ENCODE data around the gene WBP2. TPM values are rescaled to one million over a fixed set of nuclear protein-coding genes. Genes with fewer than 3 reads are reported as not detected.
A peak's percentile ranks its signal among the peaks of the same experiment; 100 is the strongest.
"Not testable (repeated sequence)": the region's sequence is repeated elsewhere in the genome, so short reads cannot be mapped to it uniquely, and the experiment has no call there.

Gene WBP2
- total RNA-seq, 2 experiments from 2014 or later, result 29.9 to 117 TPM

DNA sequence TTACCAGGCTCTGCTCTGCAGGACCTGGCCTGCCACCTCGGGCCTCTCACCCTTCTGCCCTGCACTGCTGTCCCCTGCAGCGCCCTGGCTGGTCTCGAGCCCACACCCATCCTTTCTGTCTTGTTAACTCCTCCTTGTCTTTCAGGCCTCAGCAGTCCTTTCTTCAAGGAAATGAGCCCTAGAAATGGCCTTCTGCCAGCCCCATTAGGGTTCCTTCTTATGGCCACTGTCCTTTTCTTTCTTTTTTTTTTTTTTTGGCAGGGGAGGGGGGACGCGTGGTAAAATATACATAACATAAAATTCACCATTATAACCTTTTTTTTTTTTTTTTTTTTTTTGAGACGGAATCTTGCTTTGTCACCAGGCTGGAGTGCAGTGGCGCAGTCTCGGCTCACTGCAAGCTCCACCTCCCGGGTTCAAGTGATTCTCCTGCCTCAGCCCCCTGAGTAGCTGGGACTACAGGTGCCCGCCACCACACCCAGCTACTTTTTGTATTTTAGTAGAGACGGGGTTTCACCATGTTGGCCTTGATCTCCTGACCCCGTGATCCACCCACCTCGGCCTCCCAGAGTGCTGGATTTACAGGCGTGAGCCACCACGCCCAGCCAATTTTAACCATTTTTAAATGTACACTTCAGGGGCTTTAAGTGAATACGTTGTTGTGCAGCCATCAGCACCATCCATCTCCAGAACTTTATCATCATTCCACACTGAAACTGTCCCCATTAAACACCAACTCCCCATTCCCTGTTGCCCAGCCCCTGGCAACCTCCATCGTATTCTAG is 10.5 kb upstream of the WBP2 start:
- H4K20me1 ChIP-seq (ENCODE audit: insufficient read depth, low read length); H3K36me3 ChIP-seq (ENCODE audit: insufficient read depth, low read length); H3K79me2 ChIP-seq (ENCODE audit: insufficient read depth, low read depth, low read length); intact Hi-C loops (cut with micrococcal nuclease; ENCODE audit: unreplicated experiment); DNase-seq (ENCODE audit: low spot score); H3K9me3 ChIP-seq (ENCODE audit: low read length); BruUV-seq (replicated peaks); H2AFZ ChIP-seq (ENCODE audit: low read length); H3K4me2 ChIP-seq (ENCODE audit: low read length); H3K9me2 ChIP-seq (ENCODE audit: insufficient read depth, low read length); H3K4me3 ChIP-seq (ENCODE audit: low read depth, low read length, poor library complexity, severe bottlenecking): not testable (repeated sequence)
- ChIA-PET CTCF (ENCODE audit: unreplicated experiment) (interaction anchor here (0.6 to 1.0 kb wide), 3 partner anchors 10 to 165 kb away, joined by 3 to 5 read pairs (median 3); partner anchors contain the start of gene WBP2), POLR2A (interaction anchor here (0.7 to 1.4 kb wide), 5 partner anchors 10 to 676 kb away, joined by 3 to 8 read pairs (median 3); partner anchors contain the start of gene WBP2)
- Histone ChIP-seq H3K27ac (ENCODE audit: low read depth, low read length, poor library complexity, severe bottlenecking) (peak overlapping the region; percentile 45), H3K4me1 (ENCODE audit: insufficient read depth, low read length, poor library complexity, severe bottlenecking) (peaks cover 18% of the 10 kb centered on the region)

DNA sequence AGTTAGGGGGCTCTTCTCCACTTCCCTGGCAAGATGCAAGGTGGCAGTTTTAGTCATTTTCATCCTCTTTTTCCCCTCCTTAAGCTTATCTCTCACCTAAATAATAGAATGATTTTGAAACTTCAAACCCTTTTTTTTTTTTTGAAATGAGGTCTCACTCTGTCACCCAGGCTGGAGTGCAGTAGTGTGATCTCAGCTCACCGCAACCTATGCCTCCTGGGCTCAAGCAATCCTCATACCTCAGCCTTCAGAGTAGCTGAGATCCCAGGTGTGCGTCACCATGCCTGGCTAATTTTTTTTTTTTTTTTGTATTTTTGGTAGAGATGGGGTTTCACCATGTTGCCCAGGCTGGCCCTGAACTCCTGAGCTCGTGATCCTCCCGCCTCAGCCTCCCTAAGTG is 9.8 kb upstream of the WBP2 start:
- intact Hi-C loops (cut with micrococcal nuclease; ENCODE audit: unreplicated experiment); DNase-seq (ENCODE audit: low spot score); H3K9me3 ChIP-seq (ENCODE audit: low read length); H3K36me3 ChIP-seq (ENCODE audit: insufficient read depth, low read length); H4K20me1 ChIP-seq (ENCODE audit: insufficient read depth, low read length); H3K9me2 ChIP-seq (ENCODE audit: insufficient read depth, low read length); BruUV-seq (replicated peaks); H3K79me2 ChIP-seq (ENCODE audit: insufficient read depth, low read depth, low read length): not testable (repeated sequence)
- ChIA-PET CTCF (ENCODE audit: unreplicated experiment) (interaction anchor here (0.6 to 1.0 kb wide), 3 partner anchors 10 to 165 kb away, joined by 3 to 5 read pairs (median 3); partner anchors contain the start of gene WBP2), POLR2A (interaction anchor here (0.6 to 1.4 kb wide), 9 partner anchors 9 to 498 kb away, joined by 3 to 8 read pairs (median 3); partner anchors contain the start of gene WBP2)
- H3K4me2 ChIP-seq (ENCODE audit: low read length), result peak overlapping the region; percentile 51
- peak overlapping the region; percentile 57; the same call in 1 of the 2 replicates for H2AFZ ChIP-seq (ENCODE audit: low read length)
- peak overlapping the region; percentile 45 for H3K27ac ChIP-seq (ENCODE audit: low read depth, low read length, poor library complexity, severe bottlenecking)
- H3K4me3 ChIP-seq (ENCODE audit: low read depth, low read length, poor library complexity, severe bottlenecking), result peak overlapping the region; percentile 5
- H3K4me1 ChIP-seq (ENCODE audit: insufficient read depth, low read length, poor library complexity, severe bottlenecking), result peaks cover 18% of the 10 kb centered on the region

GRCh38 chr17:75864448-75864871 is 9.3 kb upstream of the WBP2 start:
- DNase-seq (ENCODE audit: low spot score), result peak; percentile 89
- ChIA-PET POLR2A (interaction anchor here (0.6 to 1.4 kb wide), 8 partner anchors 8 to 498 kb away, joined by 3 to 8 read pairs (median 3); no protein-coding TSS in a partner anchor), CTCF (ENCODE audit: unreplicated experiment) (interaction anchor here (1.0 kb wide), 2 partner anchors 9 to 12 kb away, joined by 3 to 5 read pairs; partner anchors contain the start of gene WBP2)
- Histone ChIP-seq H4K20me1 (ENCODE audit: insufficient read depth, low read length) (no peaks in the 10 kb centered on the region), H3K27ac (ENCODE audit: low read depth, low read length, poor library complexity, severe bottlenecking) (peak overlapping the region; percentile 45), H3K36me3 (ENCODE audit: insufficient read depth, low read length) (no peaks in the 10 kb centered on the region), H3K9me2 (ENCODE audit: insufficient read depth, low read length) (no peaks in the 10 kb centered on the region), H3K4me3 (ENCODE audit: low read depth, low read length, poor library complexity, severe bottlenecking) (peak overlapping the region; percentile 5), H2AFZ (ENCODE audit: low read length) (peak overlapping the region; percentile 57; the same call in 1 of the 2 replicates), H3K4me2 (ENCODE audit: low read length) (peak overlapping the region; percentile 51), H3K4me1 (ENCODE audit: insufficient read depth, low read length, poor library complexity, severe bottlenecking) (peaks cover 20% of the 10 kb centered on the region), H3K79me2 (ENCODE audit: insufficient read depth, low read depth, low read length) (no peaks in the 10 kb centered on the region), H3K9me3 (ENCODE audit: low read length) (no peaks in the 10 kb centered on the region)
- intact Hi-C loops (cut with micrococcal nuclease; ENCODE audit: unreplicated experiment), result no loop called here
- no TSS peak for BruUV-seq (replicated peaks)
- TF ChIP-seq EZH2phosphoT487 (IDR thresholded peaks at IDR 0.05; ENCODE audit: borderline replicate concordance, low read depth, low read length) (no peak), CTCF (conservative IDR thresholded peaks at IDR 0.05; ENCODE audit: low read length) (peak; percentile 42)

Measured in OCI-LY7 (cell line).